Activated CD8-positive, alpha-beta T cell treated with anti-CD3 and anti-CD28 coated beads, Interleukin-2, amount 10 ng/mL, durations not matched to agents 7 days and 5 days (primary cell): ENCODE measurements around the gene BCL7B. TPM values are rescaled to one million over a fixed set of nuclear protein-coding genes. Genes with fewer than 3 reads are reported as not detected.

Experiments used
- total RNA-seq, 2 experiments: library from RNA; stranded (reverse); gene quantifications; one replicate each; pipeline ENCODE4 v1.2.3, GENCODE V29; 2021

BCL7B gene
- total RNA-seq, 2 experiments from 2014 or later, result 76.8 to 80.8 TPM

Other genes with a start within 250 kb of the BCL7B start
- gene NSUN5, start 248.9 kb downstream of the BCL7B start, total RNA-seq, result 10 to 100 TPM; 53.6 to 54.1 TPM
- not detected for gene TRIM50, start 229.6 kb downstream of the BCL7B start, total RNA-seq
- gene FKBP6, start 229.5 kb downstream of the BCL7B start, total RNA-seq, result not detected
- gene FZD9, start 123.9 kb downstream of the BCL7B start, total RNA-seq, result under 1 TPM; 0.10 to 0.11 TPM
- gene BAZ1B, start 35.4 kb downstream of the BCL7B start, total RNA-seq, result 100 to 1,000 TPM; 111 to 112 TPM
- gene TBL2, start 20.9 kb upstream of the BCL7B start, total RNA-seq, result 10 to 100 TPM; 26.1 to 26.4 TPM
- gene MLXIPL, start 66.8 kb upstream of the BCL7B start, total RNA-seq, result not detected
- gene VPS37D, start 110.1 kb upstream of the BCL7B start, total RNA-seq, result under 1 TPM; 0.16 to 0.26 TPM
- 1 to 10 TPM; 7.7 to 8.3 TPM for gene DNAJC30, start 125.8 kb upstream of the BCL7B start, total RNA-seq
- gene BUD23, start 125.9 kb upstream of the BCL7B start, total RNA-seq, result 10 to 100 TPM; 57.3 to 60.9 TPM
- gene STX1A, start 162.0 kb upstream of the BCL7B start, total RNA-seq, result 10 to 100 TPM; 10.6 to 12.3 TPM
- 10 to 100 TPM; 20.7 to 20.9 TPM for gene ABHD11, start 181.1 kb upstream of the BCL7B start, total RNA-seq
- not detected for gene CLDN3, start 212.6 kb upstream of the BCL7B start, total RNA-seq